Heart right ventricle (tissue), 16 donors: Measurements from ENCODE around the gene DOCK2. TPM values are rescaled to one million over a fixed set of nuclear protein-coding genes. Genes with fewer than 3 reads are reported as not detected.

ENCODE experiments used
- ATAC-seq, 8 donors: fragments of 200-7000 bp; cut with Tn5 transposase; one replicate each; pipeline ENCODE4 v1.9.1; 2020; ENCODE audit warnings: mild to moderate bottlenecking in 8 of 8, moderate library complexity in 8 of 8, moderate number of reproducible peaks in 1 of 8
- DNase-seq, 2 donors: peaks; one replicate each; pipeline ENCODE4 v3.0.0-alpha.2; 2020
- H3K27ac ChIP-seq, 10 donors: fragments of 200-600 bp; sonication (generic) in 2 of 10; one replicate each; pipeline versions ENCODE4 v1.5.0 to v1.8.0; 2020 to 2022; ENCODE audit warnings: mild to moderate bottlenecking in 3 of 10
- H3K27me3 ChIP-seq, 7 donors: fragments of 200-600 bp; one replicate each; pipeline ENCODE4 v1.8.0; 2021 to 2022; ENCODE audit warnings: mild to moderate bottlenecking in 2 of 7
- H3K36me3 ChIP-seq, 9 donors: fragments of 200-600 bp; sonication (generic) in 1 of 9; one replicate each; pipeline versions ENCODE4 v1.5.0 to v1.8.0; 2020 to 2022; ENCODE audit warnings: mild to moderate bottlenecking in 2 of 9
- H3K4me1 ChIP-seq, 9 donors: fragments of 200-600 bp; sonication (generic) in 1 of 9; one replicate each; pipeline versions ENCODE4 v1.5.0 to v1.8.0; 2020 to 2022; ENCODE audit warnings: mild to moderate bottlenecking in 4 of 9
- H3K4me3 ChIP-seq, 10 donors: fragments of 200-600 bp; sonication (generic) in 2 of 10; one replicate each; pipeline versions ENCODE4 v1.5.0 to v1.8.0; 2020 to 2022; ENCODE audit warnings: mild to moderate bottlenecking in 7 of 10, moderate library complexity in 2 of 10
- H3K9me3 ChIP-seq, 11 donors: fragments of 200-600 bp in 10 of 11; sonication (generic) in 2 of 11; one replicate each; pipeline versions ENCODE4 v1.5.0 to v1.8.0; 2013 to 2022; ENCODE audit warnings: mild to moderate bottlenecking in 2 of 11, control low read depth in 1 of 11, moderate library complexity in 1 of 11
- CTCF ChIP-seq, 9 donors: fragments of 200-600 bp; sonication (generic) in 2 of 9; IDR thresholded peaks; one replicate each; pipeline versions ENCODE4 v1.5.0 to v1.8.0; 2021 to 2022; ENCODE audit warnings: antibody characterized with exemption in 9 of 9, mild to moderate bottlenecking in 5 of 9, moderate library complexity in 1 of 9
- WGBS, 2 donors: extraction: QIAGEN DNeasy Blood & Tissue Kit; methylation state at CpG; one replicate each; pipeline ENCODE4 v1.1.7; 2013; ENCODE audit warnings: inconsistent platforms in 1 of 2; 5-methylcytosine and 5-hydroxymethylcytosine counted together
- intact Hi-C, 10 donors: fragments of 100-400 bp; cut with DNase I; formaldehyde crosslinking; loops; one replicate each; pipeline versions ENCODE4 v1.11.1 to v1.14.2; 2022
- polyA plus RNA-seq, 2 donors: library from polyadenylated mRNA; stranded (reverse); fragments of 200-250 nt; gene quantifications; one replicate each; pipeline ENCODE4 v1.2.3, GENCODE V29; 2013
- total RNA-seq, 10 donors: library from RNA; stranded (reverse); fragmentation: NEBNext Ultra II Directional in 3 of 10; extraction: Animal tissue kit (Norgen Biotek cat#: 25700) in 3 of 10; gene quantifications; one replicate each; pipeline versions ENCODE4 v1.2.1 to v1.2.4, GENCODE V29; 2021 to 2023
- donor health status: Arrhythmogenic right ventricular cardiomyopathy.
- donor health status: ischemic (EF 13 %, LVEDD 7.1; RV severe dilation, severe dysfunction).
- donor health status: healthy with polysubstance abuse.
- donor health status: DM: no; HTN: yes; CAD: no.
- donor health status: DM: no; HTN: no; CAD: no.
- donor health status: ischemic (EF 25% LVEDD 6.9; RV normal size, moderate dysfunction).
- donor health status: ischemic (EF 25% LVEDD 5.7; RV mildly dilated, moderate dysfunction).
- donor health status: healthy.
- donor health status: DM: yes; HTN: yes; CAD: no.
- donor health status: Ischemic cardiomyopathy.
- donor health status: ischemic (EF 35%, LVEDD 5.7; RV mildly dilated, moderate dysfunction).
- donor health status: nonischemic (EF 11% LVEDD 7.7; RV severe dilation, severe dysfunction).
- donor health status: DM: yes; HTN: yes; CAD: no.
- donor health status: PGD.
- donor health status: ischemic (EF 29% LVEDD 5.4; RV normal size, mild dysfunction).
- donor health status: nonischemic (EF 23%, LVEDD 6.1; RV moderate dilation, normal function).

Gene DOCK2
- total and polyA plus RNA-seq, 12 donors: 1.2 to 24.6 (median 4.2) TPM

DNA sequence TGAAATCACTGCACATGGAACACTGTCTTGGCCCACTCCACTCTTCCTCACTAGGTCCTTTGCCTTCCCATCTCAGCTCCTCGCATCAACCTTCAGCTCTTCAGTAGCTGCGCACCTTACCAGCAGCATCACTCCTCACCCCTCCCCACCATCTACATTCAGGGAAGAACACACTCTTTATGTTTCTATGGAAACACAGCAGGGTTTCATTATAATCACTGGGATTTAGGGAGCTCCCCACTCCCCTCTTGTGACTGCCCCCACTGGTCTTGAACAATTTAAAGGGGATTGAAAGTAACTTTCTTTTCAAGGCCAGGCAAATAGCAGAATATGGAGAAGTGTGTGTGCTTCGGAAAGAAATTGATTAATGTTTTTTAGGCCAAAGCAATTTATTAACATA, 232.0 kb downstream of the DOCK2 start:
- no peak for TF ChIP-seq CTCF (IDR thresholded peaks at IDR 0.05)
- ATAC-seq (peak in 1 of 8 donors; percentile 28), DNase-seq (no peak)
- H3K4me3 ChIP-seq: no peak overlapping the region
- H3K4me1 ChIP-seq: peaks cover 0 to 18% (median 0%) of the 10 kb centered on the region in 9 donors
- H3K36me3 ChIP-seq: peaks cover 0 to 11% (median 0%) of the 10 kb centered on the region in 9 donors
- intact Hi-C loops: no loop called here
- no peak overlapping the region for H3K27ac ChIP-seq
- no peaks in the 10 kb centered on the region for H3K9me3 ChIP-seq
- WGBS, 2 donors: 92 to 94% methylated on average over 3 of the region's 3 CpGs
- peaks cover 0 to 12% (median 0%) of the 10 kb centered on the region in 7 donors for H3K27me3 ChIP-seq

DNA sequence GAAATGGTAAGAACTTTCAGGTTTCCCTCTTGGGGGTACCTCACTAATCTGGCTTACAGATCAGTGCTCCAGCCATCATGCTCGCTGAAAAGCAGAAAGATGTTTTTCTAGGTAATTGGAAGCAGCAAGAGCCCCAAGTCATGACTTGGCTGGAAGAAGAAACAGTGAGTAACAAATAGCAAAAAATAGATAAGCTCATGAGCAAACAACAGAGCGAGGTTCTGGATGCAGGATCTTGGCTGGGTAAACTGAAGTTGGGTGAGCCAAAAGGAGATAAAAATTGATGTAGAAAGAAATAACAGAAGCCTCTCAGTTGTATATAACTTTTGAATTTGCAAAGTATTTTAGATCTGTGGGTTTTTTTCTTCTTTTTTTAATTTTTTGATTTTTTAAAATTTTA, 233.1 kb downstream of the DOCK2 start:
- intact Hi-C loops: loop anchor here in 1 of 10 donors (10.0 kb wide), 1 partner anchor 65 kb away; no protein-coding TSS in a partner anchor
- no peak for TF ChIP-seq CTCF (IDR thresholded peaks at IDR 0.05)
- 50 to 51% methylated on average over 2 of the region's 2 CpGs for WGBS, 2 donors
- Histone ChIP-seq H3K9me3 (no peaks in the 10 kb centered on the region), H3K27me3 (peaks cover 0 to 7% (median 0%) of the 10 kb centered on the region in 7 donors), H3K36me3 (peaks cover 0 to 11% (median 0%) of the 10 kb centered on the region in 9 donors), H3K27ac (no peak overlapping the region), H3K4me1 (peaks cover 0 to 30% (median 0%) of the 10 kb centered on the region in 9 donors), H3K4me3 (no peak overlapping the region)
- ATAC-seq: no peak
- no peak for DNase-seq

- peaks cover 0 to 11% (median 0%) of the 10 kb centered on the region in 9 donors for H3K36me3 ChIP-seq
- H3K9me3 ChIP-seq: no peaks in the 10 kb centered on the region
- H3K27ac ChIP-seq: no peak overlapping the region
- intact Hi-C loops: loop anchor here in 1 of 10 donors (10.0 kb wide), 1 partner anchor 67 kb away; no protein-coding TSS in a partner anchor
- DNase-seq (no peak), ATAC-seq (no peak)
- no peaks in the 10 kb centered on the region for H3K27me3 ChIP-seq
- 71 to 74% methylated on average over 5 of the region's 5 CpGs for WGBS, 2 donors
- no peak for TF ChIP-seq CTCF (IDR thresholded peaks at IDR 0.05)
- no peak overlapping the region for H3K4me3 ChIP-seq
- peaks cover 0 to 47% (median 0%) of the 10 kb centered on the region in 9 donors for H3K4me1 ChIP-seq
Observed at GRCh38 chr5:169871826-169872490, 234.9 kb downstream of the DOCK2 start.

DNA sequence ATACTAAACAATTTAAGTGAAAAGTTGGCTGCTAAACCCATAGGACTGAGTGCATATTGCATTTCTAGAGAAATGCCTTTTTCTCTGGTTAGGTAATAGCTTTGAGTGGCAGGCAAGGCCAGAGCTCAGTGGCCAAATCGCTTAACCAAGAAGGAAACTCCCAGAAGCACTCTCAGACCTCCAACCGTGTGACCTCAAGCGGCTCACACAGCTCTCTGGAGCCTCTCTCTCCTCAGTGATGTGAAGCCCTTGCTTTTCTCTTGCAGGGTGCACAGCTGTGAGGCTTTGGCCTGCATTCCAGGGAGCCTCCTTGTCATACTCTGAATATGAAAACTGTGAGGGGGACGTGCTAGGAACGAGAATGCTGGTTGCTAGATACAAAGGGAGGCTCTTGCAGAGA, 236.6 kb downstream of the DOCK2 start:
- peak in 1 of 2 donors; percentile 33 for DNase-seq
- intact Hi-C loops: loop anchor here in 1 of 10 donors (10.0 kb wide), 1 partner anchor 69 kb away; no protein-coding TSS in a partner anchor
- ATAC-seq: peak; percentile 60 to 85 (median 79)
- H3K36me3 ChIP-seq: peaks cover 0 to 10% (median 0%) of the 10 kb centered on the region in 9 donors
- no peak for TF ChIP-seq CTCF (IDR thresholded peaks at IDR 0.05)
- peaks cover 0 to 49% (median 0%) of the 10 kb centered on the region in 9 donors for H3K4me1 ChIP-seq
- peak overlapping the region in 1 of 10 donors; percentile 39 for H3K27ac ChIP-seq
- H3K4me3 ChIP-seq: no peak overlapping the region
- no peaks in the 10 kb centered on the region for H3K9me3 ChIP-seq
- H3K27me3 ChIP-seq: peaks cover 0 to 4% (median 0%) of the 10 kb centered on the region in 7 donors
- 44 to 64% methylated on average over 5 of the region's 5 CpGs for WGBS, 2 donors
